Caco-2 (cell line): ENCODE measurements around the gene DMWD. TPM values are rescaled to one million over a fixed set of nuclear protein-coding genes. Genes with fewer than 3 reads are reported as not detected.
"Not testable (repeated sequence)": the region's sequence is repeated elsewhere in the genome, so short reads cannot be mapped to it uniquely, and the experiment has no call there.

Experiments
- BruUV-seq: library from RNA; stranded (reverse); fragments of 400-500 nt; replicated peaks from 2 replicates; lab custom pipeline; 2021; lab: Mats Ljungman, UMichigan
- CTCF ChIA-PET: fragments of 300-600 bp; sonication (Branson Sonifier 250); formaldehyde crosslinking; loops from one replicate; lab custom pipeline; 2022; ENCODE audit warnings: antibody characterized with exemption; lab: Charles Lee
- POLR2A ChIA-PET: fragments of 300-600 bp; sonication (Branson Sonifier 250); formaldehyde crosslinking; loops from one replicate; lab custom pipeline; 2022; ENCODE audit warnings: antibody characterized with exemption; lab: Charles Lee
- DNase-seq, 2 experiments: peaks; one replicate each; pipeline versions ENCODE4 v3.0.0 to v3.0.0-alpha.2; 2020 to 2022
- H3K27me3 ChIP-seq: replicated peaks from 2 replicates; pipeline ENCODE4 v1.6.0; 2011; ENCODE audit warnings: low read length; ENCODE audit not compliant: control insufficient read depth, insufficient read depth
- H3K36me3 ChIP-seq: 2 replicates; pipeline ENCODE4 v1.5.1; 2011; ENCODE audit warnings: low read length; ENCODE audit not compliant: control insufficient read depth, insufficient read depth
- H3K4me1 ChIP-seq: fragments of 250-450 bp; sonication (Bioruptor Pico); 2 replicates; pipeline ENCODE4 v1.5.1; 2020; ENCODE audit warnings: mild to moderate bottlenecking
- H3K4me3 ChIP-seq: 2 replicates; pipeline ENCODE4 v1.5.1; 2011; ENCODE audit warnings: low read depth, mild to moderate bottlenecking, control low read depth, low read length
- H3K9me3 ChIP-seq: fragments of 250-450 bp; sonication (Bioruptor Pico); 2 replicates; pipeline ENCODE4 v1.5.1; 2020; ENCODE audit warnings: mild to moderate bottlenecking, moderate library complexity
- H3K27ac Mint-ChIP-seq: one replicate; pipeline ENCODE4 v1.8.0; 2022; ENCODE audit warnings: mixed read lengths; ENCODE audit not compliant: unreplicated experiment
- H3K27me3 Mint-ChIP-seq: one replicate; pipeline ENCODE4 v1.8.0; 2022; ENCODE audit warnings: mixed read lengths; ENCODE audit not compliant: insufficient read depth, unreplicated experiment
- H3K36me3 Mint-ChIP-seq: one replicate; pipeline ENCODE4 v1.8.0; 2022; ENCODE audit warnings: mild to moderate bottlenecking, mixed read lengths; ENCODE audit not compliant: insufficient read depth, unreplicated experiment
- H3K4me1 Mint-ChIP-seq: one replicate; pipeline ENCODE4 v1.8.0; 2022; ENCODE audit warnings: low read depth, mixed read lengths; ENCODE audit not compliant: unreplicated experiment
- H3K4me3 Mint-ChIP-seq: one replicate; pipeline ENCODE4 v1.8.0; 2022; ENCODE audit warnings: mild to moderate bottlenecking, moderate library complexity, mixed read lengths; ENCODE audit not compliant: unreplicated experiment
- H3K9me3 Mint-ChIP-seq: one replicate; pipeline ENCODE4 v1.8.0; 2022; ENCODE audit warnings: mixed read lengths; ENCODE audit not compliant: unreplicated experiment
- CTCF ChIP-seq, 2 experiments: fragments of 200-600 bp in 1 of 2; IDR thresholded peaks; 1 replicate in 1 of 2; 2 replicates in 1 of 2; pipeline versions ENCODE4 v1.5.1 to v1.8.0; 2011 to 2022; ENCODE audit warnings: antibody characterized with exemption in 1 of 2, control low read depth in 1 of 2, inconsistent platforms in 1 of 2, low read depth in 1 of 2, low read length in 1 of 2, mild to moderate bottlenecking in 1 of 2, moderate library complexity in 1 of 2; ENCODE audit not compliant: insufficient read depth in 1 of 2, severe bottlenecking in 1 of 2, unreplicated experiment in 1 of 2
- intact Hi-C: fragments of 100-400 bp; cut with micrococcal nuclease; formaldehyde crosslinking; loops from one replicate; pipeline ENCODE4 v1.10.0; 2022; ENCODE audit not compliant: unreplicated experiment
- total RNA-seq: library from RNA; stranded (reverse); gene quantifications from 2 replicates; pipeline ENCODE4 v1.2.3, GENCODE V29; 2022

DMWD gene
- total RNA-seq, 1 experiment from 2014 or later, result 76.3 TPM

GRCh38 chr19:45754323-45754722 is 38.3 kb downstream of the DMWD start:
- CTCF ChIA-PET, result interaction anchor here (0.5 to 1.4 kb wide), 3 partner anchors 13 to 115 kb away, joined by 3 to 6 read pairs (median 4); no protein-coding TSS in a partner anchor
- H3K27me3 ChIP-seq, result no peaks in the 10 kb centered on the region
- no peaks in the 10 kb centered on the region for H3K4me1 ChIP-seq
- intact Hi-C loops, result no loop called here
- DNase-seq, result no peak
- no TSS peak for BruUV-seq
- H3K9me3 Mint-ChIP-seq, result no peaks in the 10 kb centered on the region
- TF ChIP-seq CTCF (IDR thresholded peaks at IDR 0.05; ENCODE audit: insufficient read depth in 1 of 2, low read depth in 1 of 2, low read length in 1 of 2, severe bottlenecking in 1 of 2, unreplicated experiment in 1 of 2), result no peak
- POLR2A ChIA-PET, result interaction anchor here (0.6 kb wide), 1 partner anchor 15 kb away, joined by 4 read pairs; no protein-coding TSS in a partner anchor
- H3K9me3 ChIP-seq, result no peaks in the 10 kb centered on the region
- no peaks in the 10 kb centered on the region for H3K27me3 Mint-ChIP-seq
- H3K36me3 ChIP-seq, result no peaks in the 10 kb centered on the region
- no peak overlapping the region for H3K4me3 ChIP-seq
- no peaks in the 10 kb centered on the region for H3K4me1 Mint-ChIP-seq
- no peak overlapping the region for H3K4me3 Mint-ChIP-seq
- no peak overlapping the region for H3K27ac Mint-ChIP-seq
- H3K36me3 Mint-ChIP-seq, result no peaks in the 10 kb centered on the region

GRCh38 chr19:45753548-45753947 is 39.1 kb downstream of the DMWD start:
- no peaks in the 10 kb centered on the region for H3K4me1 ChIP-seq
- H3K36me3 Mint-ChIP-seq, result no peaks in the 10 kb centered on the region
- no peaks in the 10 kb centered on the region for H3K9me3 Mint-ChIP-seq
- BruUV-seq, result no TSS peak
- no peak for DNase-seq
- no peaks in the 10 kb centered on the region for H3K4me1 Mint-ChIP-seq
- no peak overlapping the region for H3K4me3 ChIP-seq
- no peak overlapping the region for H3K27ac Mint-ChIP-seq
- H3K27me3 ChIP-seq, result no peaks in the 10 kb centered on the region
- H3K9me3 ChIP-seq, result no peaks in the 10 kb centered on the region
- H3K4me3 Mint-ChIP-seq, result no peak overlapping the region
- ChIA-PET POLR2A (interaction anchor here (0.6 to 1.3 kb wide), 2 partner anchors 16 to 616 kb away, joined by 5 to 6 read pairs; partner anchors contain the start of gene SIX5), CTCF (interaction anchor here (0.9 to 1.4 kb wide), 4 partner anchors 14 to 46 kb away, joined by 3 to 6 read pairs (median 6); partner anchors contain the start of gene SIX5)
- H3K36me3 ChIP-seq, result no peaks in the 10 kb centered on the region
- peak in 1 of 2 experiments; percentile 10 for TF ChIP-seq CTCF (IDR thresholded peaks at IDR 0.05; ENCODE audit: insufficient read depth in 1 of 2, low read depth in 1 of 2, low read length in 1 of 2, severe bottlenecking in 1 of 2, unreplicated experiment in 1 of 2)
- intact Hi-C loops, result no loop called here
- no peaks in the 10 kb centered on the region for H3K27me3 Mint-ChIP-seq

GRCh38 chr19:45752639-45753038 is 40.0 kb downstream of the DMWD start:
- H3K9me3 ChIP-seq, result no peaks in the 10 kb centered on the region
- intact Hi-C loops, result no loop called here
- no peaks in the 10 kb centered on the region for H3K36me3 ChIP-seq
- H3K4me1 ChIP-seq, result no peaks in the 10 kb centered on the region
- Mint-ChIP-seq H3K36me3 (no peaks in the 10 kb centered on the region), H3K27ac (no peak overlapping the region), H3K27me3 (no peaks in the 10 kb centered on the region), H3K4me1 (no peaks in the 10 kb centered on the region), H3K4me3 (no peak overlapping the region), H3K9me3 (no peaks in the 10 kb centered on the region)
- no TSS peak for BruUV-seq
- no peaks in the 10 kb centered on the region for H3K27me3 ChIP-seq
- TF ChIP-seq CTCF (IDR thresholded peaks at IDR 0.05; ENCODE audit: insufficient read depth in 1 of 2, low read depth in 1 of 2, low read length in 1 of 2, severe bottlenecking in 1 of 2, unreplicated experiment in 1 of 2), result no peak
- H3K4me3 ChIP-seq, result no peak overlapping the region
- no peak for DNase-seq
- ChIA-PET POLR2A (interaction anchor here (0.6 to 1.3 kb wide), 2 partner anchors 17 to 106 kb away, joined by 5 to 10 read pairs; partner anchors contain the start of gene SIX5), CTCF (no interaction called here)

- CTCF ChIA-PET, result interaction anchor here (0.8 kb wide), 1 partner anchor 312 kb away, joined by 3 read pairs; no protein-coding TSS in a partner anchor
- H3K9me3 Mint-ChIP-seq, H3K27me3 ChIP-seq, POLR2A ChIA-PET, DNase-seq, BruUV-seq, H3K27ac Mint-ChIP-seq, H3K36me3 Mint-ChIP-seq, H3K9me3 ChIP-seq, H3K4me3 Mint-ChIP-seq, intact Hi-C loops, H3K4me1 Mint-ChIP-seq, H3K4me3 ChIP-seq, H3K36me3 ChIP-seq, H3K27me3 Mint-ChIP-seq, H3K4me1 ChIP-seq: not testable (repeated sequence)
Observed at GRCh38 chr19:45751483-45751882, 41.2 kb downstream of the DMWD start.
